ENCODE results near the gene MGST3.
A peak's percentile ranks its signal among the peaks of the same experiment; 100 is the strongest.
"Not testable (repeated sequence)": the region's sequence is repeated elsewhere in the genome, so short reads cannot be mapped to it uniquely, and the experiment has no call there.

MGST3 gene

GRCh38 chr1:165630629-165631341, at the start of gene MGST3:
Gene MGST3, plus strand, starts transcription at chr1:165631234. Its CDS starts 18,614 bp downstream, at chr1:165649848.
- peak; percentile 97 for DNase-seq

- no peak for DNase-seq
These were observed 49.1 kb upstream of the MGST3 start for GRCh38 chr1:165581926-165582325.

GRCh38 chr1:165586398-165586797, 44.6 kb upstream of the MGST3 start:
- DNase-seq = no peak

GRCh38 chr1:165591391-165591790, 39.6 kb upstream of the MGST3 start:
- not testable (repeated sequence) for DNase-seq

- peak; percentile 17 for DNase-seq
These were observed 37.9 kb upstream of the MGST3 start for GRCh38 chr1:165592945-165593823.

GRCh38 chr1:165595246-165595938, 35.6 kb upstream of the MGST3 start:
- DNase-seq = no peak

- DNase-seq = peak; percentile 95
These were observed 33.0 kb upstream of the MGST3 start for GRCh38 chr1:165597883-165598675.

- DNase-seq = no peak
These were observed 32.4 kb upstream of the MGST3 start for GRCh38 chr1:165598676-165599059.

- no peak for DNase-seq
These were observed 30.2 kb upstream of the MGST3 start for GRCh38 chr1:165600793-165601192.

- DNase-seq = no peak
These were observed 27.2 kb upstream of the MGST3 start for GRCh38 chr1:165603810-165604209.

GRCh38 chr1:165605246-165605645, 25.8 kb upstream of the MGST3 start:
- DNase-seq = no peak

- DNase-seq = not testable (repeated sequence)
These were observed 24.4 kb upstream of the MGST3 start for GRCh38 chr1:165606676-165607075.

GRCh38 chr1:165610866-165611265, 20.2 kb upstream of the MGST3 start:
- no peak for DNase-seq

GRCh38 chr1:165612062-165612461, 19.0 kb upstream of the MGST3 start:
- no peak for DNase-seq

GRCh38 chr1:165616054-165616612, 14.9 kb upstream of the MGST3 start:
- DNase-seq = no peak

GRCh38 chr1:165616987-165617546, 14.0 kb upstream of the MGST3 start:
- DNase-seq = no peak

- DNase-seq = no peak
These were observed 11.3 kb upstream of the MGST3 start for GRCh38 chr1:165619647-165620151.

- DNase-seq = no peak
These were observed 7.4 kb upstream of the MGST3 start for GRCh38 chr1:165623624-165624023.

GRCh38 chr1:165624441-165624840, 6.6 kb upstream of the MGST3 start:
- no peak for DNase-seq

- no peak for DNase-seq
These were observed 2.7 kb upstream of the MGST3 start for GRCh38 chr1:165628147-165628822.

GRCh38 chr1:165629151-165629550, 1.9 kb upstream of the MGST3 start:
- DNase-seq = no peak
